GM18861 (cell line): ENCODE measurements around the gene RNF217.
A peak's percentile ranks its signal among the peaks of the same experiment; 100 is the strongest.

Experiments
- ATAC-seq: cut with Tn5 transposase; IDR thresholded peaks from one replicate; pipeline ENCODE4 v1.9.1; 2021; ENCODE audit not compliant: unreplicated experiment

Gene RNF217

DNA sequence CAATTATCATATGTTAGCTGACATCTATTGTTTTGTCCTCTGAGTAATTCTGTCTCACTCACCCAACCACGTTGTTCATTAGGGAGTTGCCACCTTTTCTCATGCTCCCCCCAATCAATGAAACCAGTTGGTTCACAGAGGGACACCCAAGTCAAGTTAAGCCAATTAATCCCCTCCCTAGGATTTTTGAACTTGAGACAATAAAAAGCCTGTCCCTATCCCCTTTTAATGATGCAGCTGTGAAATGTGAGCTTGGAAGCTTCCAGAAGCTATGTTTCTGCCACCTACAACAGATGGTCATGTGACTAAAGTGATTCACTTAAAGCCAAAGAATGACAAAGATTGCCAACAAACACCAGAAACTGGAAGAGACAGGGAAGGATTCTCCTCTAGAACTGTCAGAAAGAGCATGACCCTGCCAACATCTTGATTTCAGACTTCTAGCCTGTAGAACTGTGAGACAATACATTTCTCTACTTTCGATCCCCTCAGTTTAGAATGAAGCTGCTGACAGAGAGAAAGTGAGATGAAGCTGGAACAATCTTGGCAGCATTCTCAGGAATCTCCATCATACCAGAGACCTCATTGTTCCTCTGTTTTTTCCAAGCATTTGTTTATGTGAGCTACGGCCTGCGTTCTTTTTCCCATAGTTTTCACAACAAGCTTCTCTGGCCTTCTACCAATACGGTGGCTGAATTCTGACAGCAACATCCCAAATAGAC, 133.5 kb downstream of the RNF217 start:
- ATAC-seq, result no peak

DNA sequence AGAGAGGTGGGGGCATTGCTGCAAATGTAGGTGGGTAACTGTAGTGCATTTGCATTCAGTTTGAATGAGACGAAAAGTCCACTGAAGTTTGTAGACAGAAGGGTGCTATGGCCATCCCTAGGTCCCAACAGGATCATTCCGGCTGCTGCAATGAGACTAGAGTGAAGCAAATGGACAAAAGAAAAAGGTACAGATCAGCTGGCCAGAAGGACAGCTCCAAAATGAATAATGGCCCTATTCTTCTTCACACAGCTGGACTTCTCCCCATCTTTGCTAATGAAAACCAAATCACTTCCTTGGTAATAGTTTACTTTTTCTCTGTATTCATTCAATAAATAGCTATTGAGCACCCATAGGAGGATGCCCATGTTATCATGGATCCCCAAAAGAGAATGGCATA, 134.9 kb downstream of the RNF217 start:
- no peak for ATAC-seq

DNA sequence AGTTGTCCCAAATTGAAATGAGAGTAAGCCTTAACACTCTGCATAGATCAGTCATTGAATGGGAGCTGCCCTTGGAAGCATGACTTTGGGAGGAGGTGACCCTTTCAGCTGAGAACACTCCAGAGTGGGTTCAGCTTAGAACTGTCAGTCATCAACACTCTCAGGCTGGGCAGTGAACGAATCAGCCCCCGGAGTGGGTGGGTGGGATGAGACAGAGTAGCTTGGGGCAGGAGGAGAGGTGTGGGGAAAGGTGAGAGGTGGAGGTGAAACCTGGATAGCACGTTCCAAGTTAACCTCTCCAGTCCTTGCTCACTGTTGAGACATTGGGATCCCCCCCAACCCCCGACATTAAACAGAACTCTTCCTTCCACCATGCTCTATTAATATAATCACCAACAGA, 136.0 kb downstream of the RNF217 start:
- no peak for ATAC-seq

DNA sequence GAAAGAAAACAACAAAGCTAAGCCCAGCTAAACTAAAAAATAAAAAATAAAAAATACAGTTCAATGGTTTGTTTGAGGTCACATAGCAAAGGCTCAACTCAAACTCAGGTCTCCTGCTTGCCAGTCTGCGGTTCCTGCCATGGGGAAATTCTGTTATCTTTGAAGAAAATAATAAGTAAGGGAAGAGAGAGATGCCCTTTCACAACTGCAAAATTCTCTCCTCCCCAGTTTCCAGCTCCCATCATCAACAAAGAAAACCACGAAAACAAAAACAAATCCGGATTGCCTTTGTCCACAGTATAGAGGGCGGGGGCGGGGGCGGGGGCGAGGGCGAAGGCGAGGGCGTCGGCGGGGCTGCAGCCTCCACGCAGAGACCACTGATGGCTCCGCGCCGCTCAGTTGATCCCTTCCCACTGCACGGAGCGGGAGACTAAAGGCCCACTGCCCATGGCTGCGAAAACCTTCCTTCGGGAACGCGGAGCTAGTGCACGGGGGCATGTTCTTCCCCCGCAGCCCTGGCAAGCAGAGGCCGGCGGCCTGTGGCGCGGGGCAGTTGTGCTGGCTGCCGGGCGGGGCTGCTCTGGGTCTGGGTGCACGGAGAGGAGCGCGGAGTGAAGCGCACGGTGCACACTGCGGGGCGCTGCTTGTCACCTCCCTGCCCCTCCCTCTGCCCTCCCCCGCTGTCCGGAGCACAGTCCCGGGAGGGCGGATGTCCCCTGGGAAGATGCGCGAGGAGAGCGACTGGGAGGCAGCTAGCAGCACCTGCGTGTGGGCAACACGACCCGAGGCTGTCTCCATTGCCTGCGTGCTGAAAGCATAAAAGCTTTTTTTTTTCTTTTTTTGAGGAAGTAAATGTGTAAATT, 137.2 kb downstream of the RNF217 start:
- peak; percentile 90 for ATAC-seq

DNA sequence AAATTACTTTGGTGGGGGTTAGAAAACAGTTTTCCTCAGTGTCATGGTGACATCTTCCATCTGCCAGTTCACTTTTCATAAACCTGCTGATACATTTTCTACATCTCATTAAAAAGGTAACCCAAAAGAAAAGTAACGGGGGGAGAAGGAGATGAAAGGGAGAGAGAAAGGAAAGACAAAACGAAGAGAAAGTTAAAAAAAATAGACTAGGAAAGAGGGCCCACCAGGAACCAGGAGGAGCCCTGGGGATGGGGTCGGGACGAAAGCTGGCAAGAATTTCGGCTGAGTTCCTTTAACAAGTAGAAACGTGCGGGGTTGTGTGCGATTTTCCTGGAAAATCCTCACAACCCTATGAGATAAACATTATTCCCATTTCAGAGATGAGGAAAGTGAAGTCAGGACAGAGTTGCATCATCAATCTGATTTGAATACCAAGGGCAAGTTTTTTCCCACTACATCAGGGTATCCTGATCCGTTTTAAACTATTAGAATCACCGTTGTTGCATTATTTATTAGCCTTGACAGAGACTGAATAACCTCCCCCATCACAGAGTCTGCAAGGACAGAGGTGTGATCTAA, 137.9 kb downstream of the RNF217 start:
- no peak for ATAC-seq

DNA sequence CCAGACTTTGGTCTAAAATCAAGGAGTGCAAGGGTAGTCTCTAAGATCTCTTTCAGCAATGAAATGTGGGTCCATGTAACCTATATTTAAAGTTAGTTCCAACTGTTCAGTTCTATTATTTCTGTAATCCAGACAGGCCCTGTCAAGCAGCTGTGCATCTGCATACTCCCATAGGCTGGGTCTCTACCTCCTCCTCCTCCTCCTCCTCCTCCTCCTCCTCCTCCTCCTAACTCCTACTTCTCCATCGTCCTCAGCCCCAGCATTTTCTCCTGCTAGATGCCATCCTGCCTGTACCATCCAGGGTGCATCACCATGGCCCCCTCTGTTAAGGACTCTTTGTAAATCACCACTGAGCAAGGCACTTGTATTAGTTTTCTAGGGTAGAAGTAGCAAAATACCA, 138.9 kb downstream of the RNF217 start:
- no peak for ATAC-seq

DNA sequence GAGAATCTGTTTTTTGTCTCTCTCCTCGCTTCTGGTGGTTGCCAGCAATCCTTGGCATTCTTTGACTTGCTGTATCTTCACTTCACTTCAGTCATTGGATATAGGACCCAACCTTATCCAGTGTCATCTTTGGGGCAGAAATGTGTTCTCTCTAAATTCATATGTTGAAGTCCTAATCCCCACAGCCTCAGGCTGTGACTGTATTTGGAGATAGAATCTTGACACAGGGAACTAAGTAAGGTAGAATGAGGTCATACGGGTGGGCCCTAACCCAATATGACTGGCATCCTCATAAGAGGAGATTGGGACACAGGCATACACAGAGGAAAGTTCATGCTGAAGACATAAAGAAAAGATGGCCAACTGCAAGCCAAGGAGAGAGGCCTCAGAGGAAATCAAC, 139.4 kb downstream of the RNF217 start:
- ATAC-seq, result no peak

DNA sequence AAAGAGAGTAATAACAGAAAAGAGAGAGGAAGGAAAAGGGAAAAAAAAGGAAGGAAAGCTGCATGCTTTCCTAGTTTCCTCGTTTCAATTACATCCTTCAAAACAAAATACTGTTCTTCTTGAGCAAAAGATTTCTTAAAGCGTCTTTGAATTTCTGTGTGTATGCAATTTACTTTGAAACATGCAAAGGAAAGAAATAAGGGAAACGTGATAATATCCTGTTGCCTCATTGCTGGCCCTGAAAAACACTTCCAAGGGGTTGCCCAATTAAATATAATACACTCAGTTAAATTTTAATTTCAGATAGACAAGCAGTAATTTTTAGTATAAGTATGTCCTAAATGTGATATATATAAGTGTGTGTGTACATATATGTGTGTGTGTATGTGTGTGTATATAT, 140.2 kb downstream of the RNF217 start:
- no peak for ATAC-seq

DNA sequence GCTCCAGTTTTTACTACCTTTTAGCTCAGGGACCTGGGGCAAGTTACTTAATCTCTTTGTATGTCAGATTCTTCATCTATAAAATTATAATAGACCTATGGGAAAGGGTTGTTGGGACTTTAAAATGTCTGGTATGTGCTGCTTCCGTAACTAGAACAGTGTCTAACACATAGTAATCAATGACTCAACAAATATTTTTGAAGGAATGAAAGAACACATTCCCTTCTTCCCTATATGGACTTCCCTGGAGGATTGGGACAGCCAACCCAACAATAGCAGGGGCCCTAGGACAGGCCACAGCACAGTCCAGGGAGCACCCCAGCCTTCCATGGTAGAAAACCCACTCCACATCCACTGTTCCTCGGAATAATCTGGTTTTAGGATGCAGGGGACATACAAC, 140.7 kb downstream of the RNF217 start:
- no peak for ATAC-seq

DNA sequence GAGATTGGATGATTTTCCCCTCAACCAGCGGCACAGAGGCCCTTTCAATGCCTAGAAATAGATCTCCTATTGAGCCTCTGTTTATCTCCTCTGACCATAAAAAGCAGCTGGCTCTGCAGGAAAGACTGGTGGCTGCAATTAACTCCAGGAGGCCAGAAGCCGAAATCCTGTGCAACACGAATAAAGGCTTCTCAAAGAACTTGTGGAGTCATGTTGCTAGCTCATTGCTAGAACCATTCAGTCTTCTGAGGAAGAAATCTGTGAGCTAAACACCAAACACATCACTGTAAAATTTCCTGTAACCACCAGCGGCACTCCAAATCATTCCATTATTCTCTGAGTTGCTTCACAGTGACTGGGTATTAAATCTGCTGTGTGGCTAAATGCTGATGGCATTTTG, 142.2 kb downstream of the RNF217 start:
- ATAC-seq, result no peak

DNA sequence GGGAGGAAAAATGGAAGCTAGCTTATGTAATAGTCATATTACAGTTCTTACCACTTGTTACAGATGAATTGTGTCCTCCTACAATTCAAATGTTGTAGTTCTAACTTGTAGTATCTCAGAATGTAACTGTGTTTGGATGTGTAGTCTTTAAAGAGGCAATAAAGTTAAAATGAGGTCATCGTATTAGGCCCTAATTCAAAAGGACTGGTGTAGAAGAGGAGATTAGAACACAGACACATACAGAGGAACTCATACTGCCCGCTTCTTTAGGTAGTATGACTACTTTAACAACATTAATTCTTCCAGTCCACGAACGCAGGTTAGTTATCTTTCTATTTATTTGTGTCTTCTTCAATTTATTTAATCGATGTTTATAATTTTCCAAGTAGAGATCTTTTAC, 144.8 kb downstream of the RNF217 start:
- no peak for ATAC-seq

DNA sequence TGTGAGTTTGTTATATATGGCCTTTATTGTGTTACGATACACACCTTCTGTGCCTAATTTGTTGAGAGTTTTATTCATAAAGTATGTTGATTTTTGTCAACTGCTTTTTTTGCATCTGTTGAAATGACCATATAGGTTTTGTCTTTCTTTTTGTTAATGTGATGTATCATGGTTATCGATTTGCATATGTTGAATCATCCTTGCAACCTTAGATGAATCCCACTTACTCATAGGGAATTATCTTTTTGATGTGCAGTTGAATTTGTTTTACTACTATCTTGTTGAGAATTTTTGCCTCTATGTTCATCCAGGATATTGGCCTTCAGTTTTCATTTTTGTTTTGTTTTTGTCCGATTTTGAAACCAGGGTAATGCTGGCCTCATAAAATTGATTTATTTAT, 145.7 kb downstream of the RNF217 start:
- no peak for ATAC-seq

DNA sequence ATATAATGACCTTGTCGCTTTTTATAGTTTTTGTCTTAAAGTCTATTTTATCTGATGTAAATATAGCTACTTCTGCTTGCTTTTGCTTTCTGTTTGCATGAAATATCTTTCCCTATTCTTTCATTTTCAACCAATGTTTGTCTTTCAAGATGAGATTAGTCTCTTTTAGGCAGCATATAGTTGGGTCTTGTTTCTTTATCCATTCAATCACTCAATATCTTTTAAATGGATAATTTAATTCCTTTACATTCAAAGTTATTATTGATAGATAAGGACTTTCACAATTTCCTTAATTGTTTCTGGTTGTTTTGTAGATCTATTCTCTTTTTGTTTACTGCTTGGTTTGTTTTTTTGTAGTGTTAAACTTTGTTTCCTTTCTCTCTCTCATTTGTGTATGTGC, 147.8 kb downstream of the RNF217 start:
- ATAC-seq, result no peak

DNA sequence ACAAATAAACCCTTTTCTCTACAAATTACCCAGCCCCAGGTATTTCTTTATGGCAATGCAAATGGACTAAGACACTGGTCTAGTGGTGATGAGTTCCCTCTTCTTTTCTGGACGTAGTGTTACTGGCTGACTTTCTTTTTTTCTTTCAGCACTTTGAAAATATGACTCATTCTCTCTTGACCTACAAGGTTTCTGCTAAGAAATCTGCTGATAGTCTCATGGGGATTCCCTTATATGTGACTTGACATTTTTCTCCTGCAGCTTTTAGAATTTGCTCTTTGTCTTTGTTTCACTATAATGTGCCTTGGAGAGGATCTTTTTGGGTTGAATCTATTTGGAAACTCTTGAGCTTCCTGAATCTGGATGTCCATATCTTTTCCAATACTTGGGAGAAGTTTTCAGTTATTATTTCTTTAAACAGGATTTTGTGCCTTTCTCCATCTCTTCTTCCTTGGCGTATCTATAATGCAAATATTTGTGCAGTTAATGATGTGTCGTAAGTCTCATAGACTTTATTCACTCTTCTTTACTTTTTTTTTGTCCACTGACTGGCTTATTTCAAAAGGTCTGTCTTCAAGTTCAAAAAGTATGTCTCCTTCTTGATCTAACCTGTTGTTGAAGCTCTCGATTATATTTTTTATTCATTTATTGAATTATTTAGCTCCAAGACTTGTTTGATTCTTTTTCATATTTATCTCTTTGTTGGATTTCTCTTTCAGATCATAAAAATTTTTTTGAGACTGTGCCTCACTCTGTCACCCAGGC, 149.2 kb downstream of the RNF217 start:
- ATAC-seq, result no peak

DNA sequence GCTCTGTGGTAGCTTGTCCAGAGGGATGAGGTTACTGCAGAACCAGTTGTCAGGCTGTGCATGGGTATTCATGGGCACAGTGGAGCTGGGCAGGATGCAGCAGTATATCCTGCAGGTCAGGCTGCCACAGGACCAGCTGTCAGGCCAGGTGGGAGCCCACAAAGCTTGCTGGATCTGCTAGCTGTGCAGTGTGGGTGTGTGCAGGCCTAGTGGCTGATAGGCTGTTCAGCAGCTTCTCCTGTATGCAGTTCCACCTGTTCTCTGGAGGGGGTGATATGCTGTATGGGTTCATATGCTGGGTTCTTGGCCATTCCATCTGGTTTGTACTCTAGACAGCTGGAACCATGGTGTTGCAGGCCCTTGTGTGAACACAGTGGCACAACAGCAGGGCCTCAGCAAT, 150.7 kb downstream of the RNF217 start:
- ATAC-seq, result no peak

DNA sequence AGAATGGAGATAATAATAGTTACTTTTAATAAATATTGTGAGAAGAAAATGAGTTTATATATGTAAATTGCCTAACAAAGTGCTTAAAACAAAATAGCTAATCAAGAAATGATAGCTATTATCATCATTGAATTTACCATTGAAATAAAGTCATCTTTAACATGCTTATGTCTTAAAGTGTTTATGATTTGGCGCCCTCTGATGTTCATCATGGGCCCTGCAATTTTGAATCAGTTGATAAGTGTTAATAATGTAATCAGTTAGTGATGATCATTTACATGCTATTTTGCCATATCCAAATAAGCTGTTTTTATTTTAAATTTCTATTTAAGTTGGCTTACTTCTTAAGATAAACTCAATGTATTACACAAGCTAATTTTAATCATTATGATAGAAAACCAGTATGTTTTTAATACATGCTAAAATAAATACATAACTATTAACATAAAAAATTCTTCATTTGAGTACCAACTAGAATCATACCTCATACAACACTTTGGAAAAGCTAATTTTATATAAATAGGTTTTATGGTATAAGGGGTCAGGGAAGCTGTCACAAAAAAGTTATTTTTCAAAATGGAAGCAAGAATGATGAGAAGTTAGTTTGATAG, 152.1 kb downstream of the RNF217 start:
- peak; percentile 62 for ATAC-seq

DNA sequence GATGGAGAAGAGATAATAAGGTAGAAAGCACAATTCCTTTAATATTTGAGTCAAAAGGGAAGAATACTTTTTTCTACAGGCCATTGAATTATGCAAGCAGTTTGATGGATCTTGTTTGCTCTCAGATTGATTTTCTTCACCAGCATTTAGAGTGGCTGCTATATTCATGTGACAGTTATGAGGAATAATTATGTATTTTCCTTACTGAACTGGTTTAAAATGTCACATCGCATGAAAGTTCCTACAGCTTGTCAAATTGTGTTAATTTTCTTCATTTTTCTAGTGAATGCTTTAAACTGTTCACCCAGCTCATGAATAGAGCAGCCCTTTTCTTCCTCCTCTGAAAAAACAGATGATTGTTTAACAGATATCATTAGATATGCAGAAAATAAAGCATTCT, 153.9 kb downstream of the RNF217 start:
- no peak for ATAC-seq

DNA sequence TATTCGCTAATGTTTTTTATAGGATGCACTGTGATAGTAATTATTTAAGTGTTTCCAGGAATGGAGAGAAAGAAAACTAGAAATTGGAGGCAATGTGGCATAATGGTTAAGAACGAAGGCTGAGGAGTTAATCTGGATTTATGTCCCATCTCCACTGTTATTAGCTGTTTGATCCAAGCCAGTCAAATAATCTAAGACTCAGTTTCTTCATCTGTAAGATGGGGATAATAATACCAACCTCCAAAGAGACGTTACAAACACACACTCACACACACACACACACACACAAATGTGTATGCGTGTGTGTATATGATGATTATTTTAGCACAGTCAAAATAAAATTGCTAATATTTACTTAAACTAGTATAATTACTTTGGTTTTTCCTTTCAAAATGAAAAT, 154.5 kb downstream of the RNF217 start:
- ATAC-seq, result no peak

DNA sequence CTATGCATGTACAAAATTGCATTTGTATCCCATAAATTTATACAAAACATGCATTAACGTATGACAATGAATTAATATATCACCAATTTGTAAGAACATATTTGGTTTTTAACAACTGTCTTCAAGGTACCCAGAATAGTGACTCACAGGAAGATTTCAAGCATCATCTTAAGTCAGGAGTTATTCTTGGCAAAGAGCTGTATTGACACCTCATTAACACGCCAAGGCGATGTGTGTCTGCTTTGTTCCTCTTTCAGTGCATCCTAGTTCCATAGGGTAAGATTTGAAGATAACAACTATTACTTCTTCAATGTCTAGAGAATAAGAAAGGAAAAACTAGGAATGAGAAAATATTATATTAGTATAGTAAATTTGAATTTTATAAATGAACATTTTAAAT, 155.6 kb downstream of the RNF217 start:
- ATAC-seq, result no peak

DNA sequence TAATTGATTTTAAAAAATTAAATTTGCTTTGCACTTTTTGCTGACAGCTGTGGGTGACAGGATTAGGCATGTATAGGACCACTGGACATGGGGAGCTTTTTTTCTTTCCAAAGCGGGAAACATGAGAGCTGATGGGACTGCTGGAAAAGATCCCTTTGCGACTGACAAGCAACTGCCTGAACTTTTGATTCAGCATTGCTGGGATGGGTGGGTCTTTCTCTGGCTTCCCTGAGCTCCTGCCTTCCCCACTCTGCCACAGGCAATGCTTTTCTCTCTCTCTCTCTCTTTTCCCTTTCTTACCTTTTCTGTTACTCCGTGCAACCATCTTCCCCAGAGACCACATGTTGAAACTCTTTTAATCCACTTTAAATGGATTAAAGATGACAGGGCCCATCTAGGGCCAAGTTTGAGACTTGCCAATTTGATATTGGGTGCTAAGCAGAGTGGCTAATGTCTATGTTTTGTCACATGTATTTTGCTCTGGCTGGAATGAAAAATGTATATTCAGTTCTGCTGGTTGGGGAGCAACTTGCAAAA, 157.9 kb downstream of the RNF217 start:
- ATAC-seq, result no peak

DNA sequence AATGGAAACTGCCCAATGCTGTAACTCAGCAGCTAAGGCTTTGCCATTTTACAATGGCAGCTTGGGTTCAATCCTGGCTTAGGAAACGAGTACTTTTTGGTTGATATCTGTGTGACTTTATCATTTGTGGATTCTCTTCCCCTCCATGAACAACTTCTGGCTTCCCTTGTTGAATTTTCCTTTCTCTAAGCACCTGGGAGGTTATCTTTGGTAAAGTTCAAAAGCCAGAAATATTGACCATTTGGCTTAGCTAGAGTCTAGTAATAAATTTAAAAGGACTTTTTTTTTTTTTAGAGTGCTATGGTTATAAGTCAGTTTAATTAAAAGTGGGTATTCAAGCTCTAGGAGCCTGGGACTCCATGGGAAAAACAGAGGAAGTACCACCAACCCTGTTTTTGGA, 159.7 kb downstream of the RNF217 start:
- ATAC-seq, result no peak
